Pancreas (tissue), 10 donors: ENCODE data around the gene CCDC13. TPM values are rescaled to one million over a fixed set of nuclear protein-coding genes. Genes with fewer than 3 reads are reported as not detected.
A peak's percentile ranks its signal among the peaks of the same experiment; 100 is the strongest.

Experiments
- ATAC-seq, 4 donors: fragments of 200-7000 bp; cut with Tn5 transposase; one replicate each; pipeline versions ENCODE4 v1.8.0 to v1.9.1; 2020; ENCODE audit warnings: mild to moderate bottlenecking in 4 of 4, moderate library complexity in 4 of 4
- DNase-seq, 6 donors: peaks; one replicate each; pipeline ENCODE4 v3.0.0-alpha.2; 2020
- FAIRE-seq: peaks from 2 replicates; lab custom pipeline; 2012; peaks lifted over from hg19 to GRCh38; lab: Jason Lieb, UNC
- H3K27ac ChIP-seq, 4 donors: fragments of 200-600 bp; sonication (generic); 1 replicate in 3 of 4; 2 replicates in 1 of 4; pipeline versions ENCODE4 v1.5.0 to v1.8.0; 2020
- H3K27me3 ChIP-seq, 4 donors: fragments of 200-600 bp; one replicate each; pipeline ENCODE4 v1.8.0; 2021
- H3K36me3 ChIP-seq, 3 donors: fragments of 200-600 bp; sonication (generic) in 1 of 3; one replicate each; pipeline versions ENCODE4 v1.5.0 to v1.8.0; 2020 to 2021
- H3K4me1 ChIP-seq, 3 donors: fragments of 200-600 bp; one replicate each; pipeline ENCODE4 v1.8.0; 2021
- H3K4me3 ChIP-seq, 4 donors: fragments of 200-600 bp; sonication (generic) in 2 of 4; one replicate each; pipeline versions ENCODE4 v1.5.0 to v1.8.0; 2020 to 2021
- H3K9me3 ChIP-seq, 4 donors: fragments of 200-600 bp; one replicate each; pipeline ENCODE4 v1.8.0; 2021
- CTCF ChIP-seq, 4 donors: fragments of 200-600 bp; sonication (generic) in 3 of 4; IDR thresholded peaks; one replicate each; pipeline versions ENCODE4 v1.5.0 to v1.8.0; 2021; ENCODE audit warnings: antibody characterized with exemption in 4 of 4
- WGBS, 2 donors: extraction: QIAGEN DNeasy Blood & Tissue Kit; methylation state at CpG; one replicate each; pipeline ENCODE4 v1.1.7; 2013; 5-methylcytosine and 5-hydroxymethylcytosine counted together
- intact Hi-C, 3 donors: fragments of 100-400 bp; cut with DNase I; formaldehyde crosslinking; loops; one replicate each; pipeline versions ENCODE4 v1.11.1 to v1.14.2; 2022
- polyA plus RNA-seq, 2 donors: library from polyadenylated mRNA; stranded (reverse); fragments of 200-250 nt; gene quantifications; one replicate each; pipeline ENCODE4 v1.2.3, GENCODE V29; 2013
- total RNA-seq, 6 donors: library from RNA; stranded (reverse); fragmentation: NEBNext Ultra II Directional in 4 of 6; extraction: Animal tissue kit (Norgen Biotek cat#: 25700) in 4 of 6; gene quantifications; one replicate each; pipeline versions ENCODE4 v1.2.1 to v1.2.4, GENCODE V29; 2021 to 2023
- donor health status: healthy with polysubstance abuse.
- donor health status: DM: no; HTN: no; CAD: no; lungs with moderate emphysema.
- donor health status: DM: no; HTN: no; CAD: no.
- donor health status: control.
- donor health status: control.
- donor health status: Bipolar disorder and iron deficiency.
- donor health status: DM: yes; HTN: yes; CAD: no.
- donor health status: DM: no; HTN: no; CAD: no.
- donor health status: DM: no; HTN: no; CAD: no.
- donor health status: DM: yes; HTN: yes; CAD: no.

The CCDC13 gene
- total and polyA plus RNA-seq, 8 donors: 0.18 to 1.3 (median 0.70) TPM

- Histone ChIP-seq H3K4me1 (no peaks in the 10 kb centered on the region), H3K4me3 (no peak overlapping the region), H3K36me3 (no peaks in the 10 kb centered on the region), H3K27me3 (no peaks in the 10 kb centered on the region), H3K27ac (no peak overlapping the region), H3K9me3 (no peaks in the 10 kb centered on the region)
- intact Hi-C loops: no loop called here
- DNase-seq (no peak), FAIRE-seq (no peak), ATAC-seq (peak in 1 of 4 donors; percentile 37)
- no peak for TF ChIP-seq CTCF (IDR thresholded peaks at IDR 0.05)
- 80 to 84% methylated on average over 9 of the region's 9 CpGs for WGBS, 2 donors
Measured at GRCh38 chr3:42732829-42733459, 40.1 kb downstream of the CCDC13 start.

GRCh38 chr3:42732196-42732828 is 40.7 kb downstream of the CCDC13 start:
- ATAC-seq (peak in 3 of 4 donors; percentile 48 to 78 (median 70)), DNase-seq (peak in 2 of 6 donors; percentile 4 to 23), FAIRE-seq (no peak)
- H3K9me3 ChIP-seq: no peaks in the 10 kb centered on the region
- H3K36me3 ChIP-seq: no peaks in the 10 kb centered on the region
- intact Hi-C loops: no loop called here
- H3K27me3 ChIP-seq: no peaks in the 10 kb centered on the region
- WGBS, 2 donors: 58 to 59% methylated on average over 3 to 4 of the region's 4 CpGs
- no peaks in the 10 kb centered on the region for H3K4me1 ChIP-seq
- no peak for TF ChIP-seq CTCF (IDR thresholded peaks at IDR 0.05)
- no peak overlapping the region for H3K27ac ChIP-seq
- no peak overlapping the region for H3K4me3 ChIP-seq

- Histone ChIP-seq H3K4me1 (no peaks in the 10 kb centered on the region), H3K4me3 (no peak overlapping the region), H3K9me3 (no peaks in the 10 kb centered on the region), H3K27me3 (no peaks in the 10 kb centered on the region), H3K36me3 (no peaks in the 10 kb centered on the region), H3K27ac (no peak overlapping the region)
- intact Hi-C loops: no loop called here
- DNase-seq (no peak), FAIRE-seq (no peak), ATAC-seq (no peak)
- TF ChIP-seq CTCF (IDR thresholded peaks at IDR 0.05): no peak
- WGBS, 2 donors: 72 to 83% methylated on average over 6 of the region's 6 CpGs
Measured at GRCh38 chr3:42731476-42732195, 41.4 kb downstream of the CCDC13 start.

GRCh38 chr3:42730706-42731420 is 42.2 kb downstream of the CCDC13 start:
- intact Hi-C loops: no loop called here
- Histone ChIP-seq H3K4me3 (no peak overlapping the region), H3K9me3 (no peaks in the 10 kb centered on the region), H3K27ac (no peak overlapping the region), H3K36me3 (no peaks in the 10 kb centered on the region), H3K27me3 (no peaks in the 10 kb centered on the region), H3K4me1 (no peaks in the 10 kb centered on the region)
- FAIRE-seq (no peak), ATAC-seq (no peak), DNase-seq (no peak)
- WGBS, 2 donors: 80 to 87% methylated on average over 3 of the region's 3 CpGs
- TF ChIP-seq CTCF (IDR thresholded peaks at IDR 0.05): no peak
